GM18505 (cell line): Measurements from ENCODE around the gene HCN2.
A peak's percentile ranks its signal among the peaks of the same experiment; 100 is the strongest.

Source experiments
- ATAC-seq: cut with Tn5 transposase; IDR thresholded peaks from one replicate; pipeline ENCODE4 v1.9.1; 2021; ENCODE audit not compliant: unreplicated experiment
- POLR2A ChIP-seq: IDR thresholded peaks from 4 replicates; pipeline ENCODE4 v1.6.1; 2011; ENCODE audit warnings: borderline replicate concordance; ENCODE audit not compliant: insufficient read depth, insufficient read length; ENCODE audit errors: extremely low read depth

HCN2 gene

DNA sequence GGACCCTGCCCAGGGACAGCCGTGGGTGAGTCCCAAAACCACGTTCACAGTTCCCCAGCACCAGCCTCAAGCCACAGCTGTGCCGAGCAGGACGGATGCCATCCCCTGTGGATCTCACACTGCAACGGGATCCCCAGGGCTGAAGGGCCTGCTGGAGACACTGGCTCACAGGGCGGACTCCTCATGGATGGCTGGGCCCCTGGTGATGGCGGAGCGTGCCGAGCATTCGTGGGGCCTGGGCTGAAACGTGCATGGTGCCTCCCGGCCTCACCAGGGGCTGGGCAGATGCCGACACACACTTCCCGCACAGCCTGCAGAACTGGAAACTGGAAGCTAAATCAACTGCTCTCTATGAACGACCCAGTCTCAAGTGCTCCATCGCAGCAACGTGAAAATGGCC, 63.7 kb downstream of the HCN2 start:
- ATAC-seq, result no peak
- TF ChIP-seq POLR2A, result no peak

DNA sequence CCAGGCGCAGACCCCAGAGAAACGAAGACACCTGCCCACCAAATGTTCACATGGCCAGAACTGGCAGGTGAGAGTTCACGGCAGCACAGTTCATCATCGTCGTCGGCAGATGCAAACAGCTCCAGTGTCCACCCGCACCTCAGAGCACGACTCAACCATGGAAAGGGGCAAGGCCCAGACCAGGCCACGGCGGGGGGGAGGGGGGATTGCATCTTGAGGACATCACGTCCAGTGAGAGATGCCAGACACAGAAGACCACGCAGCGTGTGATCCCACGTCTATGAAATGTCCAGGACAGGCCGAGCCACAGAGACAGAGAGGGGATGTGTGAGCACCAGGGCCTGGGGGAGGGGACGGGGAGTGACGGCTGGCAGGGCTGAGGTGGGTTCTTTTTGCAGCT, 66.0 kb downstream of the HCN2 start:
- no peak for ATAC-seq

DNA sequence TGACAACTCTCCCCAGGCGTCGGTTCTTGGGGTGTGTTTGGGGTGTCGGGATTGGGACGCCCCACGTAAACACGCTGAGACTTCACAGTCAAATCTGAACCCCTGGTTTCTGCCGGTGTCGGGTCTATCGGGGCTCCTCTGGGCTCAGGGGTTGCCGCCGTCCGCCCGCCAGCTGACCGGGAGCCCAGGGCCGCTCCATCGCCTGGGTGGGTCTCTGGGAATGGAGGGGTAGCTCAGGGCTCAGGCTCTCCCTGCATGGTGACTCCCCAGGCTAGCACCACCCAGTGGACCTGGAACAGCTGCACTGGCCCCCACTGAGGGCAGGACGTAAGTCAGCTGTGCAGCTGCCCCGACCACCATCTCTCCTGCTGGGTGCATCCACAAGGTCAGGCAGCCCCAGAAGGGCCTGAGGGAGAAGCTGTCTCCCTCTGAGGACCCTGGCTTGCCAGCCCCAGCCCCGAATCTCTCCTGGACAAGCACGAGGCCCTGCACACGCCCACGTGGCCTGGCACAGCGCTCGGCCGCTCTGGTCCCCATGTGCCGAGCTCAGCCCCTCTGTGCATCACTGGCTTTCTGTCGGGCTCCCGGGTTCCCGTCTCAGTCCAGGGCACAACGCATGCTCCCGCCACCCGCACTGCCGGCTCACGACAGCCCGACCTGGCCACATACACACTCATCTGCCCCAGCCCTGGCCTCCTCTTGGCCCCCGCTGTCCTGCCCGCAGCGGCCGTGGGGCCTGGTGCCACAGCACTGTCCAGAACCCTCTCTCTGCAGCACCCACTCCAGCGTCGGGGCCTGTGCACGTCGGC, 67.3 kb downstream of the HCN2 start:
- TF ChIP-seq POLR2A, result no peak
- no peak for ATAC-seq

More for the DNA sequence above, 66.0 kb downstream of the HCN2 start:
- no peak for TF ChIP-seq POLR2A

DNA sequence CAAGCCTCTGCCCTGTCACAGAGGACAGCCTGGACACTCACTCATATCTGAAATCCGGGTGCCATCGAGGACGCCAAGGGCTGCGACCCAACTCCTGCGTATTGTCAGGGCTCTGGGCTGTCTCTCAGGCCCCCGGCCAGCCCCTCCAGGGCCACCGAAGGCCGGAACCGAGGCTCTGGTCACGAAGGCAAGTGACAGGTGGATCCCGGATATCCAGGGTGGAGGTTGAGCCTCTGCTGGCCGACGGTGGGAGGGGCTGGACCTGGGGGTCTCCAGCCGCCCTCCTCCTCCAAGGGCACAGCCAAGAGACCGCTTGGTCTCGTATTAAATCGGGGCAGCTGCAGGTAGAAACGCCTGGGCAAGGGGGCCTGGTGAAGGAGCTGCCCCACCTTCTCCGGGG, 67.9 kb downstream of the HCN2 start:
- no peak for ATAC-seq
- TF ChIP-seq POLR2A, result no peak

DNA sequence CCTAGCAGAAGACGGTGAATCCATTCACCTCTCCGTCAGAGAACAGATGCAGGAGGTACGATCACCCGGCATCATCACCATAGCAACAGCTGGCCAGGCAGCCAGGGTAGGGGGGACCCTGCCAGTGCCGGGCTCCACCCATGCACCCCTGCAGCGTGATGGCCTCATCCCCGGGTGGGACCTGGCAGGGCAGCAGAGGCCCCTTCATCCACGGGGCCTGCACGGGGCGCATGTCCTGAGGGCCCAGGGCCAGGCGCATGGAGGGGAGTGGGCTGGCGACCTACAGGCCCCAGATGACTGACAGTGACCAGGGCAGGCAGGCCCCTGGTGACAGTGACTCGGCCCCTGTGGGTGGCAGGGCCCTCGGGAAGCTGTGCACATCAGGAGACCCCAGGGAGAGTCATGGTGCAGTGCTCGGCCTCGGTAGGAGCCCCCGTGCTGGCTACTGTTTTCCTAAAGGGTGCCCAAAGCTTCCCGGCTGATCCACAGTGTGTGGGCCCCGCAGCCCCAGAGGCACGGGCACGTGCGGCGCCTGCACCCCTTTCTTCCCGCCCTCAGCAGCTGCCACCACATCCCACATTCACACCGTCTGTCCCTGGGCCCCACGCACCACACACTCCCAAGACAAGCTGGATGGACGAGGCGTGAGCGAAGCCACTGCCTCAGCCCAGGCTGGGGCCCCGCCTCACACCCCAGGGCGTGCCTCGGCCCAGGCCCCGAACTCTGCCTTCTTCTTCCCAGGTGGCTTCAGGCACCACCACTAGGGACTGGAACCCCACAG, 68.6 kb downstream of the HCN2 start:
- no peak for ATAC-seq
- TF ChIP-seq POLR2A, result no peak

DNA sequence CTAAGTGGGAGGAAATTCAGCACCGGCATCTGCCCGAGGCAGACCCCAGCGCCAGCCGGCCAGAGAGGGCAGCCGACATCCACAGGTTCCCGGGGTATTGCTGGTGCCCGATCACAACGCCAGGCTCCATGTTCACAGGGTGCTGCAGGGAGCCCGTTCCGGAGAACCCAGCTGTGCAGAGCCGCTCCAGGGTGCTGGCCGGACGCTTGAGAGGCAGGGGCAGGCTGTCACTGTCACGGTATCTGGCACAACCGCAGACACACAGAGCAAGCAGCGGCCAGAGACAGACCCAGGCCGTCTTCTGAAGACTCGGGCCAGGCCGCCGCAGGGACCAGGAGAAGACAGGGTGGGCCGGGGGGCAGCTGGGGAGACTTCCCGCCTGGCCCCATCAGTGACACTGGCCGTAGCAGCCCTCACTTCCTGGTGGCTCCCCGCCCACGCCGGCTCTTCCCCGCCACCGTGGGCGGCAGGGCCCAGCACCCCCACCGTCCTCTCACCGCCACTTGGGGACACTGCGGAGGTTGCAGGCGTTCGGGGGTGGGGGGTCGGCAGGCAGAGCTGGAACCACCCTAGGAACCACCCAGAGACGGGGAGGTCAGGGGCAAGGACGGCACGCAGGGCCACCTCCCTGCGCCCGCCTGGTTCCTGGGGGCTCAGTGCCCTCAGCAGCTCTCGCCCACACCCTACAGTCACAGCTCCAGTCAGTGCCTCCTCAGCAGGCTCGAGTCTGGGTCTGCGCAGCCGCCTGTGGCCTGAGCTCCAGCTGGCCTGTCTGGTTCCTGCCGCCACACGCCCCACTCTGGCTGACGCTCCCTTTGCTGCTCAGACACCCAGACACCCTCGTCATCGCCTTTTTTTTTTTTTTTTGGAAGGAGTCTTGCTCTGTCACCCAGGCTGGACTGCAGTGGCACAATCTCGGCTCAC, 69.5 kb downstream of the HCN2 start:
- no peak for ATAC-seq
- TF ChIP-seq POLR2A, result no peak

DNA sequence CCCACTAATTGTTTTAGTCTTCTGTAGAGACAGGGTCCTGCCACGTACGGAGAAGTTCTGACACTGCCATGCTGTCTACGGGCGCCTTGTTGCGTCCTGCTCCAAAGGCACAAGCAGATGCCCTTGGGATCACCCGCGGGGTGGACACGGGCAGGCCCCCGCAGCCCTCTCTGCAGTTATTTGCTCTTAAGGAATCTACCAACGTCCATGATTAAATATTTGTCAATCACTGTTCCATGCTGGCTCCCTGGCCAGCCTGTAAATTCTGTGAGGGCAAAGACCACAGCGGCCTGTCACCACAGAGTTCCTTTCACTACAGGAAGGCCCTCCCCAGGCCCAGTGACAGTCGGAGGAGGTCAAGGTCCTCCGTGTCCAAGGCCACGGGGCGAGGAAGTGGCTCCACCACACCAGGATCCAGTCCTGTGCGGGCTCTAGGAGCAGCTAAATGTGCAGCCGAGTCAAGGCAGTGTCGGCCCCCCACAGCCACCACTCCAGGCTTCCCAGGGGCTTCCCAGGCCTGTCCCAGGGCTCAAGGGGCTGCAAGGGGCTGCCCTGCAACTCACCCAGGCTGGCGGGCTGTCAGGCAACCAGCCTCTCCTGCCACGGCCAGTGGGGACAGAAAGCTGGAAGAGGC, 71.2 kb downstream of the HCN2 start:
- no peak for ATAC-seq
- no peak for TF ChIP-seq POLR2A

DNA sequence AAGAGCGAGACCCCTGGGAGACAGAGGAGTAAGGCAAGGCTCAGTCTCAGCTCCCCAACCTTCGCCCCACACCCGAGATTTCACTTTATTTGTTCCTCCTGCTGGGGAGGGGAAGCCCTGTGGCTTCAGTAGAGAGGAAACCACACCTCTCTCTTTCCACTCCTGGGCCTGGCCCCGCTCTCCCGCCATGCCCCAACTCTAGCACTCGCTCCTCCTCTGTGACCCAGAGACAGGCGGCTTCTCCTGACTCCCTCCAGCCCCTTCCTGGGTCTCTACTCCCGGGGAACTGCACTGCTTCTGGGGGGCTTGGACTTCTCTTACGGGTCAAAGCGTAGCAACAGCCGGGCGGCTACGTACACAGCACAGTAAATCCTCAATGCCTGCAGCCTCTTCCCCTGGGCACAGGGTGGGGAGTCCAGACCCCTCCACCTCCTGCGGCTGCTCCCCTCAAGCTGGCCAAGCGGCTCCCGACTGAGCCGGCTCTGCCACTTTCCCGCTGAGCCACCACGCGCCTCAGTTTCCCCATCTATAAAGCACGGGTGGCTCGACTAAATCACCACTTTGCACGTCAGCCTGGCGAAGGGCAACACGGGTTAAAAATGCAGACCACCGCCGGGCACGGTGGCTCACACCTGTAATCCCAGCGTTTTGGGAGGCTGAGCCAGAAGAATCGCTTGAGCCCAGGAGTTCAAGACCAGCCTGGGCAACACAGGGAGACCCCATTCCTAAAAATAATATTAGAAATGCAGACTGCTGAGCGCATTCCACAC, 71.9 kb downstream of the HCN2 start:
- ATAC-seq, result no peak
- no peak for TF ChIP-seq POLR2A

DNA sequence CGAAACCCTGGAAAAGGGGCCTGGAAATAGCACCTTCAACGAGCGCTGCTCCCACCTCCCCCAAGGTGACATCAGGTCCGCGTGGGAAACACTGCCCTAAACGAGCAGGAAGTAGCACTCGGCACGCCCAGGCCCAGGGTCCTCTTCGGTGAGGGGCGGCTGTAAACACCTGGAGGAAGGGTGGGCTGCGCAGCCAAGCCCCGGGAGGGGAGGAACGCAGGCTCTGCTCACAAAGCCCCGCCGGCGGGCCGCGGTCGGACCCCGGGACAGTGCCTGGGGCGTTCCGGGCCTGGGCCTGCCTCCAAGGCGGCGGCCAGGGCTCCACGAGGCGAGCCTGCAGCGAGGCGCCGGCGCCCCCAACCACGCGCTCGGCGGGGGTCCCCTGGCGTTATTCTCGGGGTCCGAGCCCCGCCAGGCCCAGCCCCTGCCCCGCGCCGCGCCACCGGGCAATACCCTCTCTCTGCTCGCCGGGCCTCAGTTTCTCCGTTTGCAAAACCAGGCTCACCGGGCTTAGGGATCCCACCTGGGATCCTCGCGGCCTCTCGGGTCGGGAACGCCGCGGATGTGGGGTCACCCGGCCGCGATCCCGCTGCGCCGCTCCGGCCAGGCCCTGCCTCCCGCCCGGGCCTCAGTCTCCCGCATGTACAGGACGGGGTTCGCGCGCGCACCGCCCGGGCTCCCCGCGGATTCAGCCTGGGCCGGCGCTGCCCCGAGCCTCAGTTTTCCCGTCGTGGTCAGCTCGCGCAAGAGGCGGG, 72.7 kb downstream of the HCN2 start:
- peak; percentile 35 for TF ChIP-seq POLR2A
- ATAC-seq, result peak; percentile 13

DNA sequence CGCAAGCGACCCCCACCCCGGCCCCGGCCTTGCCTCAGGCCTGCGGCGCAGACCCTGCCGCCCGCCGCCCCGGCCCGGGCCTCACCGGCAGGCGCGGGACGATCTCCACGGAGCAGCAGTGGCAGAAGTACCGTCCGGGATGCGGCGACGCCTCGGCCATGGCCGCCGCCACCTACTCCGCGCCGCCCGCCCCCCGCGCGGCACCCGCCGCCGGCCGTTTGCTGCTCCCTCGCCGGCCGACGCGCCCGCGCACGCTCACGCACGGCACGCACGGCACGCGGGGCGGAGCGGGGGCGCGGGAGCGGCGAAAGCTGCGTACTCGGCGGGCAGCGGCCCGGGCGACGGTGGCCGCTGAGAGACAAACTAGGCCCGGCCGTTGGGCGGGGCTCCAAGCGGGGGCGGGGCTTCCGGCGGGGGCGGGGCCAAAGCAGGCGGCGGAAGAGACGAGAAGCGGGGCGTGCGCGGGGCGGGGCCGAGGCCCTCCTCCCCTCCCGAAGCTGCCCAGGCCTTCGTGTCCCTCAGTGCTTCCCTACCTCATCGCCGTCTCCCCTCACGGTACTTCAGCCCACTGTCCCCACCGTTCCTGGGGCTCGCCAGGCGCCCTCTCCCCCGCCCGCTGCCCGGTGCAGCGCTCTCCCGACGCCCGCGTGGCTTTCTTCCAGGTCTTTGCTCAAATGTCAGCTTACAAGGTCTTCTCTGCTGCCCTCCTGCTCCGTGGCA, 73.4 kb downstream of the HCN2 start, which contains the start of gene RNF126:
Gene RNF126 (minus strand): TSS at position 253 of the 720 bp plus-strand sequence. CDS start 93 bp downstream, at position 160.
- TF ChIP-seq POLR2A, result peak; percentile 73
- peak; percentile 53 for ATAC-seq

DNA sequence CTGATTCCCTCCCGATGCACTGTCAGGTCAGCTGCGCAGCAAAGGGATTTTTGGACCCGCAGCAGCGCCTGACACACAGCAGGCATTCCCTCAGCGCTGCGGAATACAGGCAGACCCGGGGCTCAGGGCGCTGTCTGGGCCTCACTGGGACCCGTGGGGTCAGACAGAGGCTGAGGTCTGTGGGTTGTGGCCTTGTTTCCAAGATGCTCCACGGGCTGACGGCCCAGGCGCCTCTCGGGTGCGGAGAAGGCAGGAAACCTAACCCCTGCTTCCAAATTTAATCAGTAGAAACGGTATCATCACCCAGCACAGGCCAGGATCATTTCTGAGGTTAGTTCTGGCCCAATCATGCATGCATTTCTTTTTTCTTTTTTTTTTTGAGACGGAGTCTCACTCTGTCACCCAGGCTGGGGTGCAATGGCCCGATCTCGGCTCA, 74.0 kb downstream of the HCN2 start:
- no peak for ATAC-seq
- TF ChIP-seq POLR2A, result no peak
